ENCODE data around the gene GFY. TPM values are rescaled to one million over a fixed set of nuclear protein-coding genes. Genes with fewer than 3 reads are reported as not detected.

Gene GFY
- total RNA-seq, 4 donors from 2014 or later = not detected

DNA sequence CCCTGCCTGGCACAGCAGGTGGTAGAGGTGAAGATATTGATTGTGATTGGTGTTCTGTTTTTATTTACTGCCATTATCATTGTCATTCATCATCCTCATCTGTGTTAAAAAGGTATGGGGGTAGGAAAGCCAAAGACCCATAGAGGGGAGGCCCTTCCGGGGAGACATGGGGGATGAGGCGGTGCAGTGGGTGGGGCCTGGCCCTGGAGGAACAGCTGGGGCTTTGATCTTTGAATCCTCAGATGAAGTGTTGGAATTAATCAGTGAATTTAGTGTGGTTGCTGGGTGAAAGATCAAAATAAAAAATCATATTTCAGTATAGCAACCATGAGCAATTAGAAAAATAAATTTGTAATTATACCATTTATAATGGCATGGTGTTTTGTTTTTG is 9.4 kb upstream of the GFY start:
- no peak for TF ChIP-seq CTCF (IDR thresholded peaks at IDR 0.05)
- no peak for ATAC-seq (ENCODE audit: low FRiP score)
- no peak for DNase-seq (ENCODE audit: low spot score)

DNA sequence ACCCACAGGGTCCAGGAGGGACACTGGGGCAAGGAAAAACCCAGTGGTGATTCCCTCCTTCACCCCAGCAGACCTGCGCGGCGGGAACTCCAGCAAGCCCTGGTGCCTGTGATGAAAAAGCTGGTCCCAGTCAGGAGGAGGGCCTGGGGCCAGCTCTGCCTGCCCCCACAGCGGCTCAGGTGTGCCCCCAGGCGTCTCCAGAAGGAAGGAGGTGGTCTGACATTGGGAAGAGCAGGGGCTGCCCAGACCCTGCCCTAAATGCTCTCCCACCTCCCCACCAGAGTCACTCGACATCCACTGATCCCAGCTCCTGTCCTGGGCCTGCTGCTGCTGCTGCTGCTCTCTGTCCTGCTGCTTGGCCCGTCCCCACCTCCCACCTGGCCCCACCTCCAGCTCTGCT is 8.1 kb upstream of the GFY start:
- ATAC-seq (ENCODE audit: low FRiP score) = no peak
- no peak for TF ChIP-seq CTCF (IDR thresholded peaks at IDR 0.05)

GRCh38 chr19:49418511-49418910 is 6.7 kb upstream of the GFY start:
- no peak for TF ChIP-seq CTCF (IDR thresholded peaks at IDR 0.05)
- DNase-seq (ENCODE audit: low spot score) = no peak
- no peak for ATAC-seq (ENCODE audit: low FRiP score)

More for the DNA sequence above, 8.1 kb upstream of the GFY start:
- no peak for DNase-seq (ENCODE audit: low spot score)

- no peak for TF ChIP-seq CTCF (IDR thresholded peaks at IDR 0.05)
- ATAC-seq (ENCODE audit: low FRiP score) = no peak
- DNase-seq (ENCODE audit: low spot score) = no peak
These were observed 6.0 kb upstream of the GFY start for GRCh38 chr19:49419173-49419572.

GRCh38 chr19:49420227-49420626 is 5.0 kb upstream of the GFY start:
- no peak for TF ChIP-seq CTCF (IDR thresholded peaks at IDR 0.05)
- DNase-seq (ENCODE audit: low spot score) (no peak), ATAC-seq (ENCODE audit: low FRiP score) (no peak)

- no peak for TF ChIP-seq CTCF (IDR thresholded peaks at IDR 0.05)
- ATAC-seq (ENCODE audit: low FRiP score) = peak; percentile 57
- DNase-seq (ENCODE audit: low spot score) = peak; percentile 40
These were observed 3.9 kb upstream of the GFY start for GRCh38 chr19:49421039-49421877.

- ATAC-seq (ENCODE audit: low FRiP score) = no peak
These were observed 3.3 kb upstream of the GFY start for GRCh38 chr19:49421878-49422202.

More at GRCh38 chr19:49421878-49422202, 3.3 kb upstream of the GFY start:
- TF ChIP-seq CTCF (IDR thresholded peaks at IDR 0.05) = no peak
- no peak for DNase-seq (ENCODE audit: low spot score)
